GM19468 (cell line): ENCODE data around the gene GABRB2.
"Not testable (repeated sequence)": the region's sequence is repeated elsewhere in the genome, so short reads cannot be mapped to it uniquely, and the experiment has no call there.

Source experiments
- ATAC-seq: cut with Tn5 transposase; IDR thresholded peaks from one replicate; pipeline ENCODE4 v1.9.1; 2021; ENCODE audit warnings: mild to moderate bottlenecking, moderate library complexity, moderate number of reproducible peaks; ENCODE audit not compliant: unreplicated experiment; ENCODE audit errors: extremely low read depth

The GABRB2 gene

DNA sequence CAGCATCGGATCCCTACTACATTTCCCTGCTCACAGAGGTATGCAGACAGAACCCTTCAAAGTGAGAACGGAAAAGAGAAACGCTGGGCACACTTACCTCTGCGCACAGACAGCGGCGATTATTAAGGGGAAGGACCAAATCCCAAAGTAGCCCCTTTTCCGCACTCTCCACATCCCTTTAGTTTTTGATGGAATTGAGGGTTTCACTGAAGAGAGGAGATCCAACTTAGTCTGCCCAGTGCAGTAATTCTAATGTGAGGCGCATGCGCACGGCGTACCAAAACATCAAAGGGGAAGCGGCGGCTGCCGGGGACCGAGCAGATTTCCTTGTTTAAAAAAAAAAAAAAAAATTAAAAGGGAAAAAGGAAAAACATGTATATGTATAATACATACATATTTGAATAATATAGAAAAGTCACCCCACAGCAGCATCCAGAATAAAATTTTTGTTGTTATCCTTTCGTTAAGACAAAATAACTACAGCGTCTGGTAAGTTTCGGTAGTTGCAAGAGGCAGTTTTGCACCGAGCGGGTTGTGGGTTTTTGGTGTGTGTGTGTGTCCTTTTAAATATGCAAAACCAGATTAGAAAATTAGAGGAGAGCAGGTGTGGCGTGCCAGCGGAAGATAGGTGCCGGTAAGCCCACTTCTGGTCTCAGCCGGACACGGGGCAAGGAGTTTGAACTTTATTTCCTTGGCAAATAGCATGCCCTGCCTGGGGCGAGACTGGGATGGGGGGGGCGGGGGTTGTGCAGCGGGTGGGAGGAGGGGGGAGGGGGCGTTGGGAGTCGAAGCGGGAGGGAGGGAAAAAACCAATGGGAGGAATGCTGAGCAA lies at the start of gene GABRB2:
Gene GABRB2 (minus strand): TSS at position 256 of the 832 bp plus-strand sequence. CDS start 82 bp downstream, at position 174.
- ATAC-seq = peak; percentile 43

- ATAC-seq = no peak
Measured at GRCh38 chr5:161585798-161586197, 39.3 kb upstream of the GABRB2 start.

DNA sequence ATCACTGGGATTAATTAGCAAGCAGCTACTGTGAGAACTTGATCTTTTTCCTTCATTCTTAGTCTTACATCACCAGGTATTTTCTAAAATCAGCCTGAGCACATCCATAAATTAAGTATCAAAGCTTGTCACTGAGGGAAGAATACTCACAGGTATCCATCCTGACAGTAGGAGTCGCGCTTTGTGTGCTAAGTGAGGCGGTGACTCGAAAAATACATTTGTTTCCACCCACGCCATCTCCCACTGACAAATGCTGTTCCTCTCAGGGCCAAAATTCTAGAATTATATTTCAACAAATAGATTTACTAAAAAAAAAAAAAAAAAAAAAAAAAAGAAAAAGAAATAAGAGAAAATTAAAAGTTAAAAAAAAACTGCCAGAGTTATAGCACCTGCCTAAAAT lies 34.1 kb upstream of the GABRB2 start:
- ATAC-seq = no peak

DNA sequence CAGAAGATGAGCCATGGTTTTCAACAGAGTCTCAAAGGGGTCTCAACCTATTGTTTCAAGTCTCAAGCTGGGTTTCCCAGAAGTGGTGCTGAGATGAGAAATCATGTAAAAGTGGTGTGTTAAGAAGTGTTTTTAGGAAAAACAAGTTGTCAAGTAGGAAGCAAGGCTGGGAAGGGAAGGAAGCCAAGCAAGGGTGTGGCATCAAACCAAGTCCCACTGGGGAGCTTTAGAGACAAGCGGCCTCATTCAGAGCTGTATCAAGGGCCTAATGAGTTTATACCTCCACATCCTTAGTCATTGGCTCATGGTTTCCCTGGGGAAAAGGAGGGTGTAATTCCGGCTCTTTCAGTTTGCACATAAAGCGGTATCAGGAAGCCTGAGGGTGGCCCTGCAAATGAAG lies 26.4 kb upstream of the GABRB2 start:
- no peak for ATAC-seq

DNA sequence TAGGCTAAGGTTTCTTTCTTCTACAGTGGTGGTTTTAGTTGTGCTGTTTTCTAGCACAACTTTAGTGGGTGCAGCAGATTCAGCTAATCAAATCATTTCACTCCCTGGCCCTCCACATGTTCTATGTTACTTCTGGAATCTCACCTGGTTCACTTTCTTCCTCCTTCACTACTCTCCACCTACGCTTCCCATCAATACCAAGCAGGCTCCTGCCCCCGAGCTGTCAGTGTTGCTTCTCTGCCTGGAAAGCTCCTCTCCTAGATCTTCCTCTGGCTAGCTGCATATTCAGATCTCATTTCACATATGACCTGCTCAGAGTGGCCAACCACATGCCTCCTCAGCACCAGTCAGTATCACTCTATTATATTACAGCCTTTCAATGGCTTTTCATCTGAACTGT lies 19.6 kb upstream of the GABRB2 start:
- ATAC-seq = no peak

DNA sequence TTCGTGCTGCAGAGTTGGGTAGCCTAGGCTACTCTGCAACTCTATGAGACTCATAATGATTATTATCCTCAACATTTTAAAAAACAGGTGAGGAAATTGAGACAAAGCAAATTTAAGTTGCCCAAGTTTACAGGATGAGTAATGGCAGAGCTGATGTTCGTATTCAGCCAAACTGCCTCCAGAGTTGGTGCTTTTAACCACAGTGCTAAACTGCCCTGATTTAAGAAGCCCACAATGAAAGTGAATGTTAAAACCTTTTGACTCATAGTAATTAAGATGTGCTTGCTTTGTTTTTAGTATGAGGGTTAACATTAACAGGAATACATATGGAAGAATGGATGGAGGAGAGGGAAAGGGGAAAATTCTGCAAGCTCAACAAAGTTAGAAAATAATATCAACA lies 15.9 kb upstream of the GABRB2 start:
- ATAC-seq = no peak

DNA sequence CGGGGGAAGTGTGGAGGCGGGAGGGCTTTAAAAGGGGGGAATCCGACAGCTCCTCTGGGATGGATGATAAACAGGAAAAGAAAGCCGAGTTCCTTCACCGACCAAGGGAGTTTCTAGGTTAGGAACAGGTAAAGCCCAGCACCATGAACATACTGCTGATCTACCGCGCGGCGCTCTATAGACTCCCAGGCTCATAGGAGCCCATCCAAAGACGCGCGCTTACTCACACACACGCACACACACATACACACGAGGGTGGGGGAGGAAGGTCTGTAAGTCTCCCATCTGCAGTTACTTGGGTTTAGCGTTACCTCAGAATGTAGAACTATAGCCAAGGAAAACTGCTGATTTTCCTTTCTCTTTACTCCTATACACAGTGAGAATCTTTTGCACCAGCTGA lies 2.6 kb upstream of the GABRB2 start:
- ATAC-seq = no peak

- ATAC-seq = no peak
Measured at GRCh38 chr5:161548487-161549094, 2.1 kb upstream of the GABRB2 start.

DNA sequence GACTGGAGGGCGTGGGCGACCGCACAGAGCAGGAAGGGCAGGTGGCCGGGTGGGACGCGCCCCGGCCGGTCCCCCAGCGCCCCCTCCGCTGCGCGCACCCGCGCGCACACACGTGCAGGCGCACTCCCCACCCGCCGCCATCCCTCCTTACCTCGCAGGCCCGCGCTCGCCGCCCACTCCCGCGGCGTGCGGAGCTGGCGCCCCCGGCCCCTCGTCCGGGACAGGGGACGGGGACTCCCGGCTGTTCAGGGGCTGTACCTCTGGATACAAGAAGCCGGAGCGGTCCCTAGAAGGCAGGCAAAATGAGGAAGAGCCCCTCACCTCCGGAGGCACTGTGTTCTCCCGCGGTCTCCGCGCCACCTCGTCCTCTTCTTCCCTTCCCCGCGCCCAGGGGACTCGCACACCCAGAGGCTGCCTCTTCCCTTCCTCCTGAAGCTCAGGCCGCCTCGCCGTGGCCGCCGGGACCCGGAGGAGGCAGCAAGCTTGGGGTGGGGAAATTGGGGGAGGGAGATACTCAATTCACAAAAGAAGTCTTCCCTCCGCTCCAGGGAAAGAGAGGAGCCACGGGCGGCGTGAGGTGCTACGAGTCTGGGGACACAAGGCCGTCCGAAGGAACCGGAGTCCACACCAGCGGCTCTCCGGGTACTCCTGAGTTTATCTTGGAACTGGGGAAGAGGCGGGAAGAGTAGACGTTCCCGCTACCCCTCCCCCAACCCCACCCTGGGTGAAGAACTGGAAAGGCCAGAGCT lies 1.4 kb upstream of the GABRB2 start:
- ATAC-seq = no peak

- ATAC-seq = no peak
Measured at GRCh38 chr5:161547406-161547737, 847 bp upstream of the GABRB2 start.

DNA sequence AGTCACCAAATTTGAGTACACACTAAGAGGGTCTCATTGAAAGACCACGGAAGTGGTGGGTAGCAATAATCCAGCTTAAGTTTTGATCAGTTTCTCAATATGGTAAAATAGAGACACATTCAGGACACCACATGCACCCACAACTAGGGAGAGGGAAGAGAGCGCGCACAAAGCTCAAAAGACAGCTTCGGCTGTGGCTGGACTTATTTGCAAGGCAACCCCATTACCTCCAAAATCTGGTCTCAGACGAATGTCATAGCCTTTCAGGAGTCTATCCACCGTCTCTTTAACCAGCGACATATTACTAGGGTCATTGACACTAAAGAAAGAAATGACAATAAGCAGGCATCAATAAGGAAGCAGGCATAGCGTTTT lies 443 bp downstream of the GABRB2 start:
- ATAC-seq = no peak

- no peak for ATAC-seq
Measured at GRCh38 chr5:161545344-161546094, 1.0 kb downstream of the GABRB2 start.

GRCh38 chr5:161544350-161544765 lies 2.2 kb downstream of the GABRB2 start:
- peak; percentile 19 for ATAC-seq

DNA sequence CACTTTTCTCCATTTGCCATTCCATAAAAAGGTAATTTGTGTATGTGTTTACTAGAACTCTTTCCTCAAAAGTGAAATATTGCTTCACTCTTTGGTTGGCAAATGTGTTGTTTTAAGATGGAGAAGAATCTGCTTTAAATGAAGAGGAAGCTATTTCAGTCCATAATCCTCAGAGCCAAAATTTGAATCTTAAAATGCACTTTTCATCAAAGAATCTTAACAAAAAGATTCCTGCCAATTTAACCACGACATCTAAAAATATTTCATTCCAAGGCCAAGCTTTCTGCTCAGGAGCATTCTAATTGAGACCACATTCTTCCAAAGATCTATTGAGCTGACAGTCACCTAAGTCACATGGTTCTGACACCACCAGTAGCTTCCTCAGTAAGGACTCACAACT lies 7.5 kb downstream of the GABRB2 start:
- ATAC-seq = no peak

DNA sequence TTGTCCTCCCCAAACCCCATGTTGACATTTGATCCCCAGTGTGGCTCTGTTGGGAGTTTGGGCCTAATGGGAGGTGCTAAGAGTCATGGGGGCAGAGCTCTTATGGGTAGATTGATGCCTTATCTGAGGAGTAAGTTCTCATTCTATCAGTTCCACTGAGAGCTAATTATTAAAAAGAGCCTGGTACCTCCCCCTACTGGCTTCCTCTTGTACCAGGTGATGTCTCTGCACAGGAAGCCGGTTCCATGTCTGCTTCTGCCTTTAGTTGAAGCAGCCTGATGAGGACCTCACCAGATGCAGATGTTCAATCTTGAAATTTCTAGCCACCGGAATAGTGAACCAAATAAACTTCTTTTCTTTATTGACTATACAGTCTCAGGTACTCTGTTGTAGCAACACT lies 10.8 kb downstream of the GABRB2 start:
- no peak for ATAC-seq

DNA sequence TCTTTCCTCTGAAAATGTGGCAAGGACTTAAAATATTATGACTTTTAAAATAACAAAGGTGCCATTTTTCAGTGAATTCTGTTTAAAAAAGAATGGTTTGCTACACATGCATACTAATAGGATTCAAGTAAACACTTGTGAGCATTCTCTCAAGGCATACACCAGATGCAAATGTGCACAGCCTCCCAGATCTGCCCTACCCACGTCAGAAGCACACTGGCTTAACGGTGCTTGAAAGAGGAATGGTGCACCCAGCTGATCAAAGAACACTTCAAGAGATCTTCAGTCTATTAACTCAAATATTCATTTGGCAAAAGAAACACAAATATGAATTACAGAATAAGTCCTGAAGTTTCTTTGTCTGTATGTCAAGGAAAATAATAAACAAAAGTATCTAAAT lies 15.8 kb downstream of the GABRB2 start:
- no peak for ATAC-seq

- ATAC-seq = no peak
Measured at GRCh38 chr5:161513942-161514341, 32.6 kb downstream of the GABRB2 start.

DNA sequence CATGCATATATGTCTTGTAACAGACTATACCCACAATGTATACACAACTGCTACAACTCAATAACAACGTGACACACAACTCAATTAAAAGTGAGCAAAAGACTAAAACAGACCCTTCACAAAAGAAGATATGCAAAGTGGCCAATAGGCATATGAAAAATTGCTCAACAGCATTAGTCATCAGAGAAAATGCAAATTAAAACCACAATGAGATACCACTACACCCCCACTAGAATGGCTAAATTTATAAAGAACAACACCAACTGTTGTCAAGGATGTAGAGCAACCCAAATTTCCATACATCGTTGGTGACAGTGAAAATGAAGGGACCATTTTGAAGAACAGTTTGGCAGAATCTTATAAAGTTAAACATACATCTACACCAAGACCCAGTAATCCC lies 38.9 kb downstream of the GABRB2 start:
- peak; percentile 36 for ATAC-seq

DNA sequence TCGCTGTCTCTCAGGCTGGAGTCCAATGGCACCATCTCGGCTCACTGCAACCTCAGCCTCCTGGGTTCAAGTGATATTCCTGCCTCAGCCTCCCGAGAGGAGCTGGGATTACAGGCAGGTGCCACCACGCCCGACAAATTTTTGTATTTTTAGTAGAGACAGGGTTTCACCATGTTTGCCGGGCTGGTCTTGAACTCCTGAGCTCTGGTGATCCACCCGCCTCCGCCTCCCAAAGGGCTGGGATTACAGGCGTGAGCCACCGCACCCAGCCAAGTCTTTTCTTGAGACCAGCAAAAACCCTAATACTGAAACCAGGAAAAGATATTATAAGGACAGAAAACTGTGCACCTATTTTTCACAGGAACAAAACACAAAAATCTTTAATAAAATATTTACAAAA lies 41.4 kb downstream of the GABRB2 start:
- ATAC-seq = not testable (repeated sequence)

DNA sequence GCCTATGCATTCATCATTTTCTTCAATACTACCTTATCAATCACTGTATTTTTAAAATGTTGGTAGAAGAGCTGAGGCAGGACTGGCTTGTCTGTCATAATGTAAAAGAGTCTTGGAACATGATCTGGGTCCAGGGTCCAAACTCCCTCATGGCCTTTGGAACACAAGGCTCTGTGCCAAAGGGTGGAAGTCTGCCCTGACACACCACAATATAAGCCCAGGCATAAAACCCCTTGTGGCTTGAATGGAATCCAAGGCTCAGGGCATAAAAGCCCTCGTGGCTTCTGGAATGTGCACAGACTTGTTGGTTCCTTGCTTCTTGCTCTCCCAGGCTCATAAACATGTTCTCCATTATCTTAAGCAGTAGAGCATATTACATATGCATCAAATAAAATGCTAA lies 48.0 kb downstream of the GABRB2 start:
- no peak for ATAC-seq

DNA sequence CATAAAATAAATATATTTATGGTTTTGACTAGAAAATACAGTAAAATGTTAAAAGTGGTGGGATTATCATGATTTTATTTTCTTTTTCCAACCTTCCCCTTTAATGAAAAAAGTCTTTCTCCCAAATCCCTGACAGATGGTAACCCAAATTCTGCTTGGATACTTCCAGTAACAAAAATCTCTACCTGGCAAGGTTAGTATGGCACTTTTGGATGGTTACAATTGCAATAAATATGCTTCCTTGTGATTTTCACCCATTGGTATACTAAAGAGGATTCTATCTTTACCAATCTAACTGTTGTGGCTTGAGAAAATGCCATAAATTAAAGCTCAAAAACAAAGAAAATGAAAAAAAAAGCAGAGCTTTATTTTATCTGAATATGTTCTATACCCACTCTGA lies 62.8 kb downstream of the GABRB2 start:
- ATAC-seq = no peak
